BLaER1 (cell line): ENCODE results near the gene KCTD21.

Source experiments
- H3K27ac ChIP-seq: shearing (Covaris generic); formaldehyde crosslinking; 2 replicates; pipeline ENCODE4 v1.8.1; 2022
- H3K27me3 ChIP-seq: shearing (Covaris generic); formaldehyde crosslinking; 2 replicates; pipeline ENCODE4 v1.8.1; 2022
- H3K36me3 ChIP-seq: shearing (Covaris generic); formaldehyde crosslinking; 2 replicates; pipeline ENCODE4 v1.8.1; 2022
- H3K4me1 ChIP-seq: shearing (Covaris generic); formaldehyde crosslinking; 2 replicates; pipeline ENCODE4 v1.8.1; 2022
- H3K4me2 ChIP-seq: shearing (Covaris generic); formaldehyde crosslinking; 2 replicates; pipeline ENCODE4 v1.8.1; 2022
- H3K4me3 ChIP-seq: shearing (Covaris generic); formaldehyde crosslinking; 2 replicates; pipeline ENCODE4 v1.8.1; 2022
- H3K9ac ChIP-seq: shearing (Covaris generic); formaldehyde crosslinking; 2 replicates; pipeline ENCODE4 v1.8.1; 2022
- H3K9me3 ChIP-seq: shearing (Covaris generic); formaldehyde crosslinking; 2 replicates; pipeline ENCODE4 v1.8.1; 2022
- H4K20me1 ChIP-seq: shearing (Covaris generic); formaldehyde crosslinking; 2 replicates; pipeline ENCODE4 v1.8.1; 2022
- Cebpa-rat ChIP-seq: shearing (Covaris generic); IDR thresholded peaks from 2 replicates; pipeline ENCODE4 v1.8.1; 2022

The KCTD21 gene

DNA sequence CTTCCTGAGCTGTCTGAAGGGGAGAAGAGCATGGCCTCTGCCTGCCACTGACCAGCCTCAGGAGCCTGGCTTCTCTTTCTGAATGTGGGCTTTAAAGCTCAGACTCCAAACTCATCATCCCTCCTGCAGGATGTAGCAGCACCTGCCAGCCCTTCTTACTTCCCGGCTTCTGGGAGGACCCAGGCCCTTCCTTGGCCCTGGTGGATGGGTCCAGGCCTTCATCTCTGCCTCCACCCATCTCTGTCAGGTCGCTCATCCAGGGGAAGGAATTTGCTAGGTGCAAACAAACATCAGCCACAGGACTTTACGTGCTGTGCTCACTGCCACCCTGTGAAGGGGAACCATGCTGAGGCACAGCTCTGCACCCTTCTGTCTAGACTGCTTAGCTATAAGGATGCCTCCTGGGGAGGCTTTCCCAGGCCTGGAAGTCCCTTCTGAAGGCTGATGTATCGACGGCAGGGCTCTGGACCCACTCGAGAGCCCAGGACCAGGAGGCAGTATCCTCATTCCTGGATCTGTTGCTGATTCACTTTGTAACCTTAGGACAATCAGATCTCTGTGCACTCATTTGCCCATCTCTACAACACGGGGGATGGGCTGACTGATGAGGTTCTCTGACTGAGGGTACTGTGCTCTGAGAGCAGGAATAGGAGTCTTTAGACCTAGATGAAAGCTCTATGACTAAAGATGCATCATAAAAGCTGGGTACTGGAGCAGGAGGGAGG lies 31.2 kb upstream of the KCTD21 start:
- no peak for TF ChIP-seq Cebpa-rat

DNA sequence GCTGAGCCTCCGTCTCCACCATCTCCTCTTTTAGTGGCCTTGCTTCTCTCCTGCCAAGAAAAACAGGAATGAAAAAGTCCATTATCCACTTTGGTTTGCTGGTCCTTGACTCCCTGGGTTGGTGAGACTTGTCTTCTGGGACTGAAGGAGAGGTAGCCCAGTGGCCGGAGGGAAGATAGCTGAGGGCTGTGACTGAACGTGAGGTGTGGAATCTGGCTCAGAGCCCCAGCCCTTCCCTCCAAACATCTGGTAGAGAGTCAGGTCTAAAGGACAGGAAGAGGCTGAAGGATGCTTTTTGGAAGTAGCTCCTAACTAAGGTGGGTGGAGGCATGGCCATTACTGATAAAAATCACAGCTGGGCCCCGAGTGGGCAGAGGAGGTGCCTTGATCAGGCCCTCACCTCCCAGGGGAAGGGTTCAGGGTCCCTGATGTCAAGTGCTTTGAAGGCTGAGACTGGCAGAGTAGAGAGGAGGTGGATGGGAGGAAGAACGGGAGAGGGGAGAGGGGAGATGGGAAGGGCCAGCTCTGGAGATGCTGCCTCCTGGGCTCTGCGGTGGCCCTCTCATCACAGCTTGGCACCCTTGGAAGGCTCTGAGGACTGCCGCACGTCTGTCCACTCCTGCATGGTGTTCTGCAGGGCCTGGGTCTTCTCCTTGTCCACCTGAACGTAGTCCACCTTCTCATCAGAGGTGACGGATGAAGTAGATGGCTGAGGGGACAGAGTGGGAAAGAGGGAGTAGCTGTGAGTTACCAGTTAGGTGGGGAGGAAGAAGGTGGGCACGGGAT lies 30.5 kb upstream of the KCTD21 start:
- no peak overlapping the region for H3K27ac ChIP-seq
- H4K20me1 ChIP-seq, result peaks cover 38% of the 10 kb centered on the region
- H3K27me3 ChIP-seq, result no peaks in the 10 kb centered on the region
- no peaks in the 10 kb centered on the region for H3K9me3 ChIP-seq
- no peak overlapping the region for H3K4me2 ChIP-seq
- peaks cover 42% of the 10 kb centered on the region for H3K4me1 ChIP-seq
- H3K4me3 ChIP-seq, result no peak overlapping the region
- no peak overlapping the region for H3K9ac ChIP-seq
- H3K36me3 ChIP-seq, result peaks cover 96% of the 10 kb centered on the region
- TF ChIP-seq Cebpa-rat, result no peak

More for the DNA sequence above, 31.2 kb upstream of the KCTD21 start:
- H3K4me1 ChIP-seq, result peaks cover 43% of the 10 kb centered on the region
- H3K4me2 ChIP-seq, result no peak overlapping the region
- no peak overlapping the region for H3K9ac ChIP-seq
- peaks cover 99% of the 10 kb centered on the region for H3K36me3 ChIP-seq
- H3K27me3 ChIP-seq, result no peaks in the 10 kb centered on the region
- no peaks in the 10 kb centered on the region for H3K9me3 ChIP-seq
- no peak overlapping the region for H3K4me3 ChIP-seq
- H4K20me1 ChIP-seq, result peaks cover 38% of the 10 kb centered on the region
- no peak overlapping the region for H3K27ac ChIP-seq

DNA sequence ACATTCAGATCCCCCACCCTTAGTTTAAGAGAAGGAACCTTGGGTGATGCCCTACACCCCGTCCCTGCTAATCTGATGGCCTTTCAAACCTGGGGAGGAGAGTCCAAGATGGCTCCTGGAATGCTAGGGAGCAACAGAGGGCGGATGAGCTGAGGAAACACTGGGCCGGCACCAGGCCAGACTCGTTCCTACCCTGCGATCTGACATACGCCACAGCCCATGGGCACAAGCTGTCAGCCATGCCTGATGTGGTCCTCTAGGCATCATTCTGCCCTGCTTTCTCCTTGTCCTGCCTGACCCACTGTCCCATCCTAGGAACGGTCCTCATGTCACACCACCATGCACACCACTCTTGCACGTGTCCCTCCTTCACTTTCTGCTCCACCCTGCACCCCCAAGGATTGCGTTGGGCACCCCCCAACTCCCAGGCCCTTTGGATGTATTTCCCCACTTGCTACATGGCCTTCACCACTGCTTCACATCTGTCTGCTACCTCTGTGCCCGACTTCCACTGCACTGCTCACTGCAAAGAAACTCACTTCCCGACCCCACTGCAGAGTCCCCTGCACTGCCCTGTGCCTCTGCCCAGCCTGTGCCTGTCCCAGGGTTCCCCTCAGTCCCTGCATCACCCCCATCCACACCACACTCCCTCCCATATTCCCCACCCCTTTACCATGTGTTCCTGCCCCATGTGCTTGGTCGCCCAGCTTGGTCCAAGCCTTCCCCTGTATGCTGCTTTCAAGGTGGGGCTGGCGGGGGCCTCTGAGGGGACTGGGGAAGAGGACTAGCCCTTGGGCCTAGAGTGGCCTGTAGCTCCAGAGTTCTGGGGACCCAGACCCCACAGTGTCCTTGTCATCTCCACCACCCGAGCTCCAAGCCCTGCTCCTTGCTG lies 29.5 kb upstream of the KCTD21 start:
- H3K4me2 ChIP-seq, result no peak overlapping the region
- H3K4me3 ChIP-seq, result no peak overlapping the region
- TF ChIP-seq Cebpa-rat, result no peak
- peaks cover 38% of the 10 kb centered on the region for H4K20me1 ChIP-seq
- H3K36me3 ChIP-seq, result peaks cover 96% of the 10 kb centered on the region
- peaks cover 40% of the 10 kb centered on the region for H3K4me1 ChIP-seq
- H3K9me3 ChIP-seq, result no peaks in the 10 kb centered on the region
- H3K27ac ChIP-seq, result no peak overlapping the region
- no peaks in the 10 kb centered on the region for H3K27me3 ChIP-seq
- no peak overlapping the region for H3K9ac ChIP-seq

DNA sequence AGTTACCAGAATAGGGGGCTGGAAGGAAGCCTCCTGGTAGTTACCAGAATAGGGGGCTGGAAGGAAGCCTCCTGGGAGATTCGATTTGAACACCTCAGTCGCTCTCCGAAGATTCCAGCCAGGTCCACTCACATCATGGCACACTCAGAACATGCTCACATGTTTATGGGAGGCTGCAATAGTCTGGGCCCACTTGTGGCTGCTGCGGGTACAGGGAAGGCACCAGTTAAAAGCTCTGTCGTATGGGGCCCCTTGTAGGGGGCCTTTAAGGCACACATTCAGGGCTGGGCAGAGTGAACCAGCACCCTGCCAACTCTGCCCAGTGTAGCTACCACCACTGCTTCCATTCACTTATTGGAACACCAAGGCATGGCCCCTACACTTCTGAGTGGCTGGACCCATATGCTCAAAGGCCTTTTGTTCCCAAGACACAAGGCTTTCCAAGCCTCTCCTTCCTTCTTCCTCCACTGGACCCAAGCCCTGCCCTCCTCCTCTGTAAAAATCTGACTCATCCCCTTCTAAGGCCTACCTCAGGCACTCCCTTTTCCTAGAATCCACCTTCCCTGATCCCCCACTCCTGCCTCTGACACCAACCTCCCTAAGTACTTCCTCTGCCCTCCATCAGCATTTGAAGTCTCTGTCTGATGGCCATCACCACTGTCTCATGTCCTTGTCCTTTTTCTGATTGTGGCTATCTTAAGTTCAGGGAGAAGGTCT lies 28.3 kb upstream of the KCTD21 start:
- H3K4me1 ChIP-seq, result peaks cover 40% of the 10 kb centered on the region
- peaks cover 34% of the 10 kb centered on the region for H4K20me1 ChIP-seq
- peak overlapping the region; percentile 40; the same call in 1 of the 2 replicates for H3K4me2 ChIP-seq
- TF ChIP-seq Cebpa-rat, result no peak
- H3K9ac ChIP-seq, result no peak overlapping the region
- H3K27me3 ChIP-seq, result no peaks in the 10 kb centered on the region
- H3K9me3 ChIP-seq, result no peaks in the 10 kb centered on the region
- peaks cover 96% of the 10 kb centered on the region for H3K36me3 ChIP-seq
- no peak overlapping the region for H3K4me3 ChIP-seq
- no peak overlapping the region for H3K27ac ChIP-seq

DNA sequence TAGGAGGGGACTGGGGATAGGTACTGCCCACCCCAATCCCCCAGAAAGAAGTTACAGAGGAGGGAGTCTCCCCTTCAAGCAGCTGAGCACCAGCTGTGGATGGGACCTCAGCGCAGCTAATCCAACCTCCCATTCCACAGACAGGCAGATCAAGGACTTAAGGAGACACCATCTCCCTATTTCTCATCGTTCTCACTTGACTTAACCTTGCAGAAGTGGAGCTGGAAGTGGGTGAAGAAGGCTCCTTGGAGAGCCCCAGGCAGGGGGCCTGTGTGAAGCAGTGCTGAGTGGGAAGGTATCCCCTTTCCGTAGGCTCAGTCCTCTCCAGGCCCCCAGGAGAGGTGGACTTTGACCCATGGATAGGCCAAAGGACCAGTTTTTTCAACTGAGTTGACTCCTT lies 27.6 kb upstream of the KCTD21 start:
- H3K27me3 ChIP-seq, result no peaks in the 10 kb centered on the region
- peak overlapping the region; percentile 40 for H3K4me2 ChIP-seq
- no peak overlapping the region for H3K27ac ChIP-seq
- no peak overlapping the region for H3K4me3 ChIP-seq
- peaks cover 89% of the 10 kb centered on the region for H3K36me3 ChIP-seq
- peaks cover 40% of the 10 kb centered on the region for H3K4me1 ChIP-seq
- H4K20me1 ChIP-seq, result peaks cover 27% of the 10 kb centered on the region
- H3K9me3 ChIP-seq, result no peaks in the 10 kb centered on the region
- no peak for TF ChIP-seq Cebpa-rat
- no peak overlapping the region for H3K9ac ChIP-seq

DNA sequence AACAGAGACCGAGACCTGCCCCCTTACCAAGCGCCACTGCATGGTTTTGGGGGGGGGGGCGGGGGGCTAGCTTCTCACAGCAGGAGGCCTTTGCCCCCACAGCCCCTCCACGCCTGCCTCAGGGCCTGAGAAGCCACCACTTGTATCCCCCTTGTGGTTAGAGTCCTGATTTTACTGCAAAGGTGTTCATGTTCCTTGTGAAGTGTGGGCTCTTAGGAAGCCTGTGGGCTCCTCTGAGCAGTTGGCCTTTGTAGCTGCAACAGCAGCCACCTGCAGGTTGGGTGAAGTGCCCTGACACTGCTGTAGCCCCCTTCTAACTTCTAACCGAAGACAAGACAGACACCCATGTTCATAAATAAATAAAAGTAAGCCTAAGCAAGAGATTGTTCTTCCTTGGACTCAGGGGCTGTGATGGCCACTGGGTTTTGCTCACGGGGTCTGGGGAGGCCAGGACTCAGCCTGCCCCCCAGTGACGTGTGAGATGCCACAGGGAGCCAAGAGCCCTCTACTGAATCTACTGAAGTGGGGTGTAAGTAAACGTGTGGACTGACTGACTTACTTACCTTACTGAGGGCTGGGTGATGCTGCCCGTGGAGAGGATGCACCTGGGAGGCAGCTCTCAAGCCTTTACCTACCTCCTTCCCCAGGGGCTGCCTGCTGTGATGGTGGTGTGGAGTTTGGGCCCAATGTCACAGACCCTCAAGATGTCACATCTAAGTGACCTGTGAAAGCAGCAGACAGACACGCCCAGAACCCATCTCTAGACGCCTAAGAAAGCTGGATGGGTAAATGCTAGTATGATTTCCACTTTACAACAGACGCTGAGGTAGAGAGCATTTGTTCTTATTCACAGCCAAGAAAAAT lies 26.1 kb upstream of the KCTD21 start:
- Histone ChIP-seq H3K9me3 (no peaks in the 10 kb centered on the region), H3K36me3 (peaks cover 85% of the 10 kb centered on the region), H4K20me1 (peaks cover 24% of the 10 kb centered on the region), H3K9ac (no peak overlapping the region), H3K27me3 (no peaks in the 10 kb centered on the region), H3K4me2 (peak overlapping the region; percentile 47), H3K27ac (no peak overlapping the region), H3K4me1 (peaks cover 51% of the 10 kb centered on the region), H3K4me3 (no peak overlapping the region)
- no peak for TF ChIP-seq Cebpa-rat

DNA sequence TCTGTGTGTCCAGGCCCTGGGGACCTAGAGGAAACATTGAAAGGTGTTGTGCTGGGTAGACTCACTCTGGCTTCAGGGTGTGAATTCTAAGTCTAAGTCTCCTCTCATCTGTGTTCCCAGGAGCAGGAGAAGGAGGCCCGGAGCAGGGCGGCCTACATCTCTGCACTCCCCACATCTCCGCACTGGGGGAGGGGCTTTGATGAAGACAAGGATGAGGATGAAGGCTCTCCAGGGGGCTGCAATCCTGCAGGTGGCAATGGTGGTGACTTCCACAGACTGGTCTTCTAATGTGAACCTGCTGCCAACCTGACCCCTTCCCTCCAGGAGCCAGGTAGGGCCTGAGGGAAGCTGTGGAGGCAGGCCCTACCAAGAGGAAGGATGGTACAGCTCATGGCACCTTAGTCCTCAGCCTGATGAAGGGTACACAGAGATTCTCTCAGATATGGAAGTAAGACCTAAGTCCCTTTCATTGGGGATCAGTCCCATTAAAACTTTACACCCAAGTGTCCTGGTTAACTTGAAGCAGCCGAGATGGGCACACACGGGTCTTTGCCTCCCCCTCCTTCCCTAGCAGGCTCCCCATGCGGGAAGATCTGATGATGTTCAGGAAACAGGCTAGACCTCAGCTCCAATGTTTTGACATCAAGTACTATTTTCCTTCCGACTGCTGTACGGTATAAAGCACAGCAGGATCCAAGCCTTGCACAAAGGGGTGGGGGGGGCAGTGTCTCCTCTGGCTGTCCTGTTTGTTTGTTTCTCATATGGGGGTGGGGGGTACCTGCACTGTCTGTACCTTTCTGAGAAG lies 25.3 kb upstream of the KCTD21 start:
- peaks cover 77% of the 10 kb centered on the region for H3K36me3 ChIP-seq
- H3K4me1 ChIP-seq, result peaks cover 51% of the 10 kb centered on the region
- H3K27ac ChIP-seq, result no peak overlapping the region
- peaks cover 24% of the 10 kb centered on the region for H4K20me1 ChIP-seq
- H3K4me3 ChIP-seq, result no peak overlapping the region
- H3K4me2 ChIP-seq, result peak overlapping the region; percentile 30
- no peak for TF ChIP-seq Cebpa-rat
- no peaks in the 10 kb centered on the region for H3K27me3 ChIP-seq
- H3K9me3 ChIP-seq, result no peaks in the 10 kb centered on the region
- H3K9ac ChIP-seq, result no peak overlapping the region
